K562 (cell line): ENCODE data around the gene CHTOP. TPM values are rescaled to one million over a fixed set of nuclear protein-coding genes. Genes with fewer than 3 reads are reported as not detected.

Experiments
- DDX20 ChIP-seq: fragments of 450-650 bp; IDR thresholded peaks from 2 replicates; pipeline ENCODE4 v1.6.1; 2016; ENCODE audit warnings: missing genetic modification characterization, low read depth, mild to moderate bottlenecking, missing compliant biosample characterization, moderate library complexity
- GTF2A2 ChIP-seq: IDR thresholded peaks from 2 replicates; pipeline ENCODE4 v1.6.1; 2016; ENCODE audit warnings: mild to moderate bottlenecking, missing genetic modification characterization, missing compliant biosample characterization
- HIVEP1 ChIP-seq: fragments of 250-450 bp; sonication (Bioruptor Pico); IDR thresholded peaks from 2 replicates; pipeline ENCODE4 v1.4.0; 2020; ENCODE audit warnings: mild to moderate bottlenecking
- KLF6 ChIP-seq: fragments of 250-450 bp; sonication (Bioruptor Pico); IDR thresholded peaks from 2 replicates; pipeline ENCODE4 v1.4.0; 2020; ENCODE audit warnings: mild to moderate bottlenecking, moderate library complexity, borderline replicate concordance
- MXI1 ChIP-seq: IDR thresholded peaks from 2 replicates; pipeline ENCODE4 v1.6.1; 2011; ENCODE audit warnings: low read depth, mild to moderate bottlenecking, improper control_type of control experiment, low read length
- NFIX ChIP-seq: fragments of 250-450 bp; sonication (Bioruptor Pico); IDR thresholded peaks from 2 replicates; pipeline ENCODE4 v1.4.0; 2020; ENCODE audit warnings: low read depth, mild to moderate bottlenecking, moderate library complexity
- SMAD1 ChIP-seq: fragments of 150-350 bp; IDR thresholded peaks from 2 replicates; pipeline ENCODE4 v1.6.1; 2014; ENCODE audit warnings: low read length, low read depth; ENCODE audit not compliant: partially characterized antibody
- SMAD2 ChIP-seq: fragments of 150-350 bp; IDR thresholded peaks from 2 replicates; pipeline ENCODE4 v1.6.1; 2014; ENCODE audit warnings: low read depth, mild to moderate bottlenecking, low read length
- SMAD4 ChIP-seq: fragments of 250-450 bp; sonication (Bioruptor Pico); conservative IDR thresholded peaks from 2 replicates; pipeline ENCODE4 v1.8.0; 2021; ENCODE audit warnings: inconsistent platforms, mild to moderate bottlenecking, moderate library complexity
- SMARCE1 ChIP-seq: fragments of 450-650 bp; IDR thresholded peaks from 2 replicates; pipeline ENCODE4 v1.7.1; 2016; ENCODE audit warnings: mild to moderate bottlenecking
- SMC3 ChIP-seq: conservative IDR thresholded peaks from 2 replicates; pipeline ENCODE4 v1.6.1; 2011; ENCODE audit warnings: low read depth, low read length, improper control_type of control experiment; ENCODE audit not compliant: insufficient read depth
- SOX6 ChIP-seq: fragments of 450-650 bp; IDR thresholded peaks from 2 replicates; pipeline ENCODE4 v1.6.1; 2014; ENCODE audit warnings: mild to moderate bottlenecking
- TBP ChIP-seq: optimal IDR thresholded peaks from 2 replicates; pipeline ENCODE3; 2011; ENCODE audit warnings: low read depth, low read length, improper control_type of control experiment
- ZNF165 ChIP-seq: fragments of 250-450 bp; sonication (Bioruptor Pico); IDR thresholded peaks from 2 replicates; pipeline ENCODE4 v1.4.0; 2020; ENCODE audit warnings: borderline replicate concordance
- ZNF431 ChIP-seq: sonication (generic); formaldehyde crosslinking; IDR thresholded peaks from 2 replicates; pipeline ENCODE4 v1.8.0; 2022; ENCODE audit warnings: mild to moderate bottlenecking, missing genetic modification reagents
- polyA plus RNA-seq, 8 experiments: library from polyadenylated mRNA; depleted of rRNA in 4 of 8; stranded (reverse) in 5 of 8; unstranded in 3 of 8; fragments of >200 nt; fragmentation: Nextera tagmentation in 2 of 8; fragmentation: Illumina TruSeq in 1 of 8; extraction: Ambion mirVana in 2 of 8; extraction: Trizol in 1 of 8; gene quantifications; 2 replicates each; pipeline versions ENCODE4 v1.2.1 to v1.2.3, GENCODE V29; 2011 to 2014; ENCODE audit warnings: inconsistent platforms in 1 of 8, missing spikeins in 1 of 8
- total RNA-seq, 7 experiments: library from RNA; depleted of rRNA in 6 of 7; stranded (reverse); fragments of >200 nt in 6 of 7; fragmentation: Illumina TruSeq in 2 of 7; extraction: Trizol in 2 of 7; gene quantifications; 2 replicates each; pipeline versions ENCODE4 v1.2.1 to v1.2.3, GENCODE V29; 2011 to 2021; ENCODE audit warnings: low replicate concordance in 1 of 7
- TF ChIP-seq, protein P1 (sequence below): fragments of 250-450 bp; sonication (Bioruptor Pico); IDR thresholded peaks from 2 replicates; pipeline ENCODE4 v1.5.1; 2021; ENCODE audit warnings: mild to moderate bottlenecking
- TF ChIP-seq, protein P2 (sequence below): sonication (generic); formaldehyde crosslinking; IDR thresholded peaks from 2 replicates; pipeline ENCODE4 v1.8.0; 2023; ENCODE audit warnings: missing genetic modification reagents, mild to moderate bottlenecking, borderline replicate concordance
- TF ChIP-seq, protein P3 (sequence below): fragments of 250-450 bp; sonication (Bioruptor Pico); IDR thresholded peaks from 2 replicates; pipeline ENCODE4 v1.5.0; 2020; ENCODE audit warnings: mild to moderate bottlenecking
- TF ChIP-seq, protein P4 (sequence below): fragments of 250-450 bp; sonication (Bioruptor Pico); IDR thresholded peaks from 2 replicates; pipeline ENCODE4 v1.4.0; 2020; ENCODE audit warnings: mild to moderate bottlenecking, moderate library complexity

Gene CHTOP
- total and polyA plus RNA-seq, 9 of the 15 experiments (the other 6 are each of a cell fraction or from before 2014, with no cell fraction given): 10.2 to 91.8 (median 60.8) TPM

DNA sequence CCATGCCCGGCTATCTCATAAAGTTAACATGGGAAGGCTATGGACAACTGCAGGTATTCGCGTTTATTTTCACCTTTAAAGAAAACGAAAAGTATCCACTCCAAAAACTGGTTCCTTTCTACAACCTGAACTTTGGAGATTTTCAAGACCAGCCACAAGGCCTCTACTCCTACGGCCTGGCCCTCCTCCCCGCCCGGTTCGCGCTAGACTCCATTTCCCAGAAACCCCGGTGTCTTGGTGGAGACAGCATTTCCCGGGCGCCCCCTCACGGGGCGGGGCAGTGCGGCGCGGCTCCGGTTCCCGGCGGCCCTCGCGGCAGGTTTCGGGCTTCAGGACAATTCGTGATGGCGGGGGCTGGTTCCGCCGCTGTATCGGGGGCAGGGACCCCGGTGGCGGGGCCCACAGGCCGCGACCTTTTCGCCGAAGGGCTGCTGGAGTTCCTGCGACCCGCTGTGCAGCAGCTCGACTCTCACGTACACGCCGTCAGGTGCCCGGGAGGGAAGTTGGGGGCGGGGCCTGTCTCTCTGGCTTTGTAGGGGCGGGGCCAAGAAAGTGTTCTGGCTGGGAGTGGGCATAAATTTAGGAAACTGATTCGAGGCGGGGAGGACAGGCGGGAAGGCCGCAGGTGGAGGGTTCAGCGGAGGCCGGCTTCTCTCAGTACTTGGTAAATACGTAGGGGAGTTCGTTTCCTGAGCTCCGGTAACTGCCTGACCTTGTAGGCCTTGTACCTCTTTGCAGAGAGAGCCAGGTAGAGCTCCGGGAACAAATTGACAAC lies 24.7 kb downstream of the CHTOP start, which contains the start of gene SNAPIN (continued):
- TF ChIP-seq, protein P1, sequence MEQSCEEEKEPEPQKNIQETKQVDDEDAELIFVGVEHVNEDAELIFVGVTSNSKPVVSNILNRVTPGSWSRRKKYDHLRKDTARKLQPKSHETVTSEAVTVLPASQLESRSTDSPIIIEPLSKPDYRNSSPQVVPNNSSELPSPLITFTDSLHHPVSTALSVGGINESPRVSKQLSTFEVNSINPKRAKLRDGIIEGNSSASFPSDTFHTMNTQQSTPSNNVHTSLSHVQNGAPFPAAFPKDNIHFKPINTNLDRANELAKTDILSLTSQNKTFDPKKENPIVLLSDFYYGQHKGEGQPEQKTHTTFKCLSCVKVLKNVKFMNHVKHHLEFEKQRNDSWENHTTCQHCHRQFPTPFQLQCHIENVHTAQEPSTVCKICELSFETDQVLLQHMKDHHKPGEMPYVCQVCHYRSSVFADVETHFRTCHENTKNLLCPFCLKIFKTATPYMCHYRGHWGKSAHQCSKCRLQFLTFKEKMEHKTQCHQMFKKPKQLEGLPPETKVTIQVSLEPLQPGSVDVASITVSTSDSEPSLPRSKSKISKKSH (CRISPR knock-in tag): no peak
- TF ChIP-seq KLF6 (CRISPR knock-in tag) (no peak), MXI1 (no peak), SMAD1 (no peak), NFIX (CRISPR knock-in tag) (no peak), DDX20 (tag) (no peak), SMARCE1 (no peak), TBP (peak; percentile 75), HIVEP1 (CRISPR knock-in tag) (no peak), ZNF165 (CRISPR knock-in tag) (no peak), GTF2A2 (tag) (no peak), SMAD4 (CRISPR knock-in tag) (peak; percentile 31; the same call in 1 of the 2 replicates), SOX6 (peak; percentile 12; the same call in 1 of the 2 replicates), SMC3 (no peak), ZNF431 (CRISPR knock-in tag) (no peak), SMAD2 (no peak)
- TF ChIP-seq, protein P2, sequence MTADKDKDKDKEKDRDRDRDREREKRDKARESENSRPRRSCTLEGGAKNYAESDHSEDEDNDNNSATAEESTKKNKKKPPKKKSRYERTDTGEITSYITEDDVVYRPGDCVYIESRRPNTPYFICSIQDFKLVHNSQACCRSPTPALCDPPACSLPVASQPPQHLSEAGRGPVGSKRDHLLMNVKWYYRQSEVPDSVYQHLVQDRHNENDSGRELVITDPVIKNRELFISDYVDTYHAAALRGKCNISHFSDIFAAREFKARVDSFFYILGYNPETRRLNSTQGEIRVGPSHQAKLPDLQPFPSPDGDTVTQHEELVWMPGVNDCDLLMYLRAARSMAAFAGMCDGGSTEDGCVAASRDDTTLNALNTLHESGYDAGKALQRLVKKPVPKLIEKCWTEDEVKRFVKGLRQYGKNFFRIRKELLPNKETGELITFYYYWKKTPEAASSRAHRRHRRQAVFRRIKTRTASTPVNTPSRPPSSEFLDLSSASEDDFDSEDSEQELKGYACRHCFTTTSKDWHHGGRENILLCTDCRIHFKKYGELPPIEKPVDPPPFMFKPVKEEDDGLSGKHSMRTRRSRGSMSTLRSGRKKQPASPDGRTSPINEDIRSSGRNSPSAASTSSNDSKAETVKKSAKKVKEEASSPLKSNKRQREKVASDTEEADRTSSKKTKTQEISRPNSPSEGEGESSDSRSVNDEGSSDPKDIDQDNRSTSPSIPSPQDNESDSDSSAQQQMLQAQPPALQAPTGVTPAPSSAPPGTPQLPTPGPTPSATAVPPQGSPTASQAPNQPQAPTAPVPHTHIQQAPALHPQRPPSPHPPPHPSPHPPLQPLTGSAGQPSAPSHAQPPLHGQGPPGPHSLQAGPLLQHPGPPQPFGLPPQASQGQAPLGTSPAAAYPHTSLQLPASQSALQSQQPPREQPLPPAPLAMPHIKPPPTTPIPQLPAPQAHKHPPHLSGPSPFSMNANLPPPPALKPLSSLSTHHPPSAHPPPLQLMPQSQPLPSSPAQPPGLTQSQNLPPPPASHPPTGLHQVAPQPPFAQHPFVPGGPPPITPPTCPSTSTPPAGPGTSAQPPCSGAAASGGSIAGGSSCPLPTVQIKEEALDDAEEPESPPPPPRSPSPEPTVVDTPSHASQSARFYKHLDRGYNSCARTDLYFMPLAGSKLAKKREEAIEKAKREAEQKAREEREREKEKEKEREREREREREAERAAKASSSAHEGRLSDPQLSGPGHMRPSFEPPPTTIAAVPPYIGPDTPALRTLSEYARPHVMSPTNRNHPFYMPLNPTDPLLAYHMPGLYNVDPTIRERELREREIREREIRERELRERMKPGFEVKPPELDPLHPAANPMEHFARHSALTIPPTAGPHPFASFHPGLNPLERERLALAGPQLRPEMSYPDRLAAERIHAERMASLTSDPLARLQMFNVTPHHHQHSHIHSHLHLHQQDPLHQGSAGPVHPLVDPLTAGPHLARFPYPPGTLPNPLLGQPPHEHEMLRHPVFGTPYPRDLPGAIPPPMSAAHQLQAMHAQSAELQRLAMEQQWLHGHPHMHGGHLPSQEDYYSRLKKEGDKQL (CRISPR knock-in tag): no peak
- TF ChIP-seq, protein P3, sequence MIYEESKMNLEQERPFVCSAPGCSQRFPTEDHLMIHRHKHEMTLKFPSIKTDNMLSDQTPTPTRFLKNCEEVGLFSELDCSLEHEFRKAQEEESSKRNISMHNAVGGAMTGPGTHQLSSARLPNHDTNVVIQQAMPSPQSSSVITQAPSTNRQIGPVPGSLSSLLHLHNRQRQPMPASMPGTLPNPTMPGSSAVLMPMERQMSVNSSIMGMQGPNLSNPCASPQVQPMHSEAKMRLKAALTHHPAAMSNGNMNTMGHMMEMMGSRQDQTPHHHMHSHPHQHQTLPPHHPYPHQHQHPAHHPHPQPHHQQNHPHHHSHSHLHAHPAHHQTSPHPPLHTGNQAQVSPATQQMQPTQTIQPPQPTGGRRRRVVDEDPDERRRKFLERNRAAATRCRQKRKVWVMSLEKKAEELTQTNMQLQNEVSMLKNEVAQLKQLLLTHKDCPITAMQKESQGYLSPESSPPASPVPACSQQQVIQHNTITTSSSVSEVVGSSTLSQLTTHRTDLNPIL (CRISPR knock-in tag): no peak
- TF ChIP-seq, protein P4, sequence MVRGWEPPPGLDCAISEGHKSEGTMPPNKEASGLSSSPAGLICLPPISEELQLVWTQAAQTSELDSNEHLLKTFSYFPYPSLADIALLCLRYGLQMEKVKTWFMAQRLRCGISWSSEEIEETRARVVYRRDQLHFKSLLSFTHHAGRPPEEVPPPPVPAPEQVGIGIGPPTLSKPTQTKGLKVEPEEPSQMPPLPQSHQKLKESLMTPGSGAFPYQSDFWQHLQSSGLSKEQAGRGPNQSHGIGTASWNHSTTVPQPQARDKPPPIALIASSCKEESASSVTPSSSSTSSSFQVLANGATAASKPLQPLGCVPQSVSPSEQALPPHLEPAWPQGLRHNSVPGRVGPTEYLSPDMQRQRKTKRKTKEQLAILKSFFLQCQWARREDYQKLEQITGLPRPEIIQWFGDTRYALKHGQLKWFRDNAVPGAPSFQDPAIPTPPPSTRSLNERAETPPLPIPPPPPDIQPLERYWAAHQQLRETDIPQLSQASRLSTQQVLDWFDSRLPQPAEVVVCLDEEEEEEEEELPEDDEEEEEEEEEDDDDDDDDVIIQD (CRISPR knock-in tag): no peak
